ENCODE measurements around the gene DNAJC15.
"Not testable (repeated sequence)": the region's sequence is repeated elsewhere in the genome, so short reads cannot be mapped to it uniquely, and the experiment has no call there.

Gene DNAJC15

DNA sequence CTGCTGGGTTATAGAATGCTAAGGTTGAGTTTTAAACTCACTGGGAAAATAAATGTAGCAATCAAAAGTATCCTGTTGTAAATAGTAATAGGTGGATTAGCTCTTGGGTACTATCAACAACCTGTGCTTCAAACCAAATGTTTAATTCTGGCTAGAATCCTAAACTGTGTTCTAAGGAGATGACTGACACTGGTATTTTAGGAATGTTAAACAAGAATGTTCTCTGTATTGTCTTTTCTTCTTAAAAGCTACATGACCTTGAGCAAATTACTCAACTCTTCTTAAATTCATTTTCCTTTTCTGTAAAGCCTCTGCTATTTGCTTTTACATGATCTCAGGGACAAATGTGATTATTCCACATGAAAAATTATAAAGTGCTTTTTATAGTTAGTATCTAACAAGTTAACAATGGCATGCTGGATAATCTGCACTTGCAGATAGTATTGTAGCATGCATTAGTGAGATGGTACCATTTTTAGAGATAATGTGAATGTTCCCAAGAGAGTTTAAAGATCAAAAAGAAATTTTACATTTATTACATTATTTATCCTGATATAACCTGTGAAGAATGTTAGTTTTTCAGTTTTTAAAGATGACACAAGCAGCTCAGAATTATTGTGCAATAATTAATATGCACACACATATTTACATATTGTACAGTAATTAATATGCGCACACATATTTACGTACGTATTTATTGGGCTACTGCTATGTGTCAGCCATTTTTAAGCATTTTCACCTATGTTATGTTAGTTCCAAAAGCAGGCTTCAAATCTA lies 17.7 kb upstream of the DNAJC15 start:
- no peak for DNase-seq

DNA sequence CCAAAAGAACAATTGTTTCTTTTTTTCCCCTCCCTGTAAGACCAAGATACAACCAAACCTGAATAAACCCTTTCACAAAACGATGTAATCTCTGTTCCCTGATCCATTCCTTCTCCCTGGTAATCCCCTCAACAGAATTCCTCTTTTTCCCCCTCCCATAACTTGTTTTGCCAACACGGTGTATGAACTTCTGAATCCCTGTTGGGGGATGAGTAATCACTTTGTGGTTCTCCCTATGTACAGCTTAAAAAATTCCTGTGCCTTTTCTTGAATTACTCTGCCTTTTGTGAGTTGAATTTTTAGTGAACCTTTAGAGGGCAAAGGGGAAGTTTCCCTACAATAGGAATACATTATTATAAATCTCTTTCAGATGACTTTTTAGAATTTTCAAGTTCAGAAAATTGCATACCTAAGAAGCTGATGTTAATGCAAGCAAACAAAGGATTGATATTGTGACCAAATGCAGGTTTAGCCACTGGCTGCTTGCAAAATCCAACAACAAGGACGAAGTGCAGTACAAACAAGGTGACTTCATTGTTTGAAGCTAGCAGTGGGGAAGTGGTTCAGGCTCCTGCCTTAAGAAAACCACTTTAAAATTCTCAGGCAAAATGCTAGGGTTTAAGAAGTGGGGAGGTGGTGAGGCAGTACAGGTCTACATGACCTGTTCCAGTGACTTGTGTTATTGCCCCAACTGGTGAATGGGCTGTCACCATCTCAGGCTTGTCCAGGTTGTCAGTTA lies 16.3 kb upstream of the DNAJC15 start:
- DNase-seq, result no peak

DNA sequence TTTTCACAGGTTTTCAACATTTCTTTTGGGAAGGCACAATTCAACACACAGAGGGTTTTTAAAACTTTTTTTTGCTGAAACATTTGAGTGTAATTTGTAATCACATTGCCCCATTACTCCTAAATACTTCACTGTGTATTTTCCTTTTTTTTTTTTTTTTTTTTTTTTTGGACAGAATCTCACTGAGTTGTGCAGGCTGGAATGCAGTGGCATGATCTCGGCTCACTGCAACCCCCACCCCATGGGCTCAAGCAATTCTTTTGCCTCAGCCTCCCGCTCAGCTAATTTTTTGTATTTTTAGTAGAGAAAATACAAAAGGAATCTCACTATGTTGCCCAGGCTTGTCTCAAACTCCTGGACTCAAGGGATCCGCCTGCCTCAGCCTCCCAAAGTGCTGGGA lies 14.8 kb upstream of the DNAJC15 start:
- no peak for DNase-seq

GRCh38 chr13:43009506-43009905 lies 13.9 kb upstream of the DNAJC15 start:
- no peak for DNase-seq

DNA sequence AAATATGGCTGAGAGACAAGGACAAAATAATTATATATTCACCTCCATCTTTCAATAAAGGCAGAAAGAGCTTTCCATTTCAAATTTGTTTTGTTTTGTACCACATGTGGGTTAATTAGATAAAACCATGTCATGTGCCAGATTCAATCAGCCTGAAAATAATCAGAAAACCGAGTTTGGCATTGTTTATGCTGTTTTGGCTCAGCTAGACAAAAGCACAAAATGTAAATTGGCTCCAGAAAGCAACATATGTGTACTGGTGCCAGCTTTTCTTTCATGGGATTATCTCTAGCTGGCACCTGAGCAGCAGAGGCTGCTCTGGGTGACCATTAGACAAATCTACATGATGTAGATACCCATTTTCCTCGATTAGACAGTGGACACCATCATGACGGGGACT lies 9.2 kb upstream of the DNAJC15 start:
- no peak for DNase-seq

- DNase-seq, result no peak
Observed at GRCh38 chr13:43016226-43016625, 7.2 kb upstream of the DNAJC15 start.

DNA sequence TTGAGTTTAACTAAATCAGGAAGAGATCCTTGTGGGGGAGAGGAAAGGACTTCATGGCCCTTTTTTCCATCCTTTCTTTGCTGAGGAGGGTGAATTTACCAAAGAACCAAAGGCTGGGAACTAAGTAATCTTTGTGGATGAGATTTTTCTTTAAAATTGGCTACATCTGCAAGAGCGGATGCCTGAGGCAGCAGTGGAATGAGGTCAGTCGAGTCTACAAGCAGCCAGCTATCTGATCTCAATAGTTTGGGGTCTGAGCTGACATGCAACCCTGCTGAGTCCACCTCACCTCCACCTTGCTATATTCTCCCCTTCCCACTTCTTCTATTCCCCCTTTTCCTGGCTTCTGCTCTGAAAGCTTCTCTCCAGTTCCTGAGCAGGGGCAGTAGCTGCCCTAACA lies 3.6 kb upstream of the DNAJC15 start:
- DNase-seq, result no peak

DNA sequence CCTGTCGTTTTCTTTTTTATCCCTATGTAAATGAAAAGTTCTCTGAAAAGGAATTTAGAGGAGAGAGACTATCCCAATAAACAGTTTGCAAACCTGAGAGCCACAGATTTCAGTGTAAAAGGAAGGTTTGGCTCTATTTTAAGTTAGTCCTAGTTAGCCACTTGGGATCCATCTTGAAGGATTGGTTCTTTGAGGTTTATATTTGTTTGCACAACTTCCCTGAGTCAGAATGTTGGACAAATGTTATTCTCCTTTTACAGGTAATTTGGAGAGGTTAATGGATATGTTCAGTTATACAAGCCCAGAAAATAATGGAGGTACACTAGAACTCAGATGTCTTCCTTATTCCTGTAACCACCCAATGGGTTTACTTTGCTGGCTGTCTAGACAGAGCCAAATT lies 2.6 kb upstream of the DNAJC15 start:
- no peak for DNase-seq

GRCh38 chr13:43021926-43022670 lies 1.3 kb upstream of the DNAJC15 start:
- DNase-seq, result no peak

DNA sequence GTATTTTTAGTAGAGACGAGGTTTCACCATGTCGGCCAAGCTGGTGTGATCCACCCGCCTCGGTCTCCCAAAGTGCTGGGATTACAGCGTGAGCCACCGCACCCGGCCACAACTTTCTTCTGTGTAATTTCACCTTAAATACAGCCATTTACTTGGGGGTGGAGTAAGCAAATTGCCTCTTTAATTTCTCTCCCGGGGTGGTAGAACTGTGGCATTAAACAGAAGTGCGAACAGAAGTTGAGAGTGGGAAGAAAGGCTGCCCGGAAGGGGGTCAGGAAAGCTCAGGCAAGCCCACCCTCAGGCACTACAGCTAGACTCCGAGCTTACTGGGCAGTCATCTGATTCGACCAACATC lies 475 bp upstream of the DNAJC15 start:
- no peak for DNase-seq

- no peak for DNase-seq
Observed at GRCh38 chr13:43026262-43026661, 2.9 kb downstream of the DNAJC15 start.

GRCh38 chr13:43030548-43030947 lies 7.2 kb downstream of the DNAJC15 start:
- no peak for DNase-seq

DNA sequence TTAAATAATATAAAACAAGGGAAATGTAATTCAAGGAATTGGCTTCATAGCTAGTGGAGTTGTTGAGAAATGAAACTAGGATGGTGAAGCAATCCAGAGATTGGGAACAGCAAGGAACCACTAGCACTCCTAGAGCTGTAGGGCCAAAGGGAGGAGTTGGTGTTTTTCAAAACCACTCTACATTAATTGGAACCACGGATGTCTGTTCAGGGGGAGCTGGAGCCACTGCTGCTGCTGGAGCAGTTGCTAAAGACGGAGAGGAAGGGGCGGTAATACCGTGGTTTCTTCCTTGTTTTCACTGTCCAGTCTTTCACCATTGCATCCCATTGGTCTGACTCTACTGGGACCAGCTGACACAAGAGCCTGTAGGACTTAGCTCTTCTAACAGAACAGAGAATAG lies 8.5 kb downstream of the DNAJC15 start:
- no peak for DNase-seq

DNA sequence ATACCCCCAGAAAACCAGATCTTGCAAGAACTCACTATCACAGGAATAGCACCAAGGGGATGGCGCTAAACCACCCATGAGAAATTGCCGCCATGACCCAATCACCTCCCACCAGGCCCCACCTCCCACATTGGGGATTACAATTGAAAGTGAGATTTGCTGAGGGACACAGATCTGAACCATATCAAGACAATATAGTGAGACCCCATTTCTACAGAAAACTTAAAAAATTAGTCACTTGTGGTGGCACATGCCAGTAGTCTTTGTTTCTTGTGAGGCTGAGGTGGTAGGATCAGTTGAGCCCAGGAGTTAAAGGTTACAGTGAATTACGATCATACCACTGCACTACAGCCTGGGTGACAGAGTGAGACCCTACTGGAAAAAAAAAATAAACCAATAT lies 9.7 kb downstream of the DNAJC15 start:
- no peak for DNase-seq

DNA sequence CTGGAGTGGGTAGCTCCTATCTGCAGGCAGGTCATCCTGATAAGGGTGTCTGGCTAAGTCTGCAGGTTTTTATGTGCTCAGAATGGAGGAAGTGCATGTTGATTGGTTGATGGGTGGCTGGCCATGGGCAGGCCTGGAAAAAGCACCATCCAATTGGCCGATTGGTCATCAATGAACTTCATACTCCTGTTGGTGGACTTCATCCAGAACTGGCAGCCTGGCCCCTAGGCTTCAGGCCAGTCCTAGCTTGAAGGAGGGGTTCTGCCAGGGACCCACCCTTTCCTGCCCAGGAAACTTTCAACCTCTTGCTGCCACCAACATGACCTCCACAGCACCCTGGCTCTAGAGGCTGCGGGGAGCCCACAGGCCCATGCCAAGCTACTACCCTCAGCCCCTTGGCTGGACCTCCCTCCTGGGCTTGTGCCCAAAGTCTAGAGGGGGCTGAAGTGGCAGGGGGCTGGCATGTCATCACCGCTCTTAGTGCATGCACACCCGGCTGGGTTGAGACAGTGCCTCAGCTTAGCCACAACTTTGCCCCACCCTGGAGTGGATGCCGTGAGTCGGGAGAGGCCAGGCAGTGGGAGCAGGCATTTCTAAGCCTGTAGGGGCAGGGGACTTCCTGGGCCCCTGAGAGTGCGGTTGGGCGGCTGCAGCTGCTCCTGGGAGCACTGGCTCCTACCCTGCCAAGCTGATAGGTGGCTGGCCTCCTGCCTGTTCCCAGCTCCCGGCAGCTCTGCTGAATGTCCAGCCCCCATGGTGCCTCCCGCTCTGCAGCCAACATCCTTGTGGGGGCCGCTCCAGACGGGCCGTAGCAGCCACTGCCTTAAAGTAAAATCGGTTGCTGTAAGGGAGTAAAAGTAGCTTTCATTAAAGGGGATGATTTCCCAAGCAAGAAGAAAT lies 13.2 kb downstream of the DNAJC15 start:
- no peak for DNase-seq

GRCh38 chr13:43039966-43040365 lies 16.6 kb downstream of the DNAJC15 start:
- no peak for DNase-seq

- not testable (repeated sequence) for DNase-seq
Observed at GRCh38 chr13:43040581-43041368, 17.4 kb downstream of the DNAJC15 start.

DNA sequence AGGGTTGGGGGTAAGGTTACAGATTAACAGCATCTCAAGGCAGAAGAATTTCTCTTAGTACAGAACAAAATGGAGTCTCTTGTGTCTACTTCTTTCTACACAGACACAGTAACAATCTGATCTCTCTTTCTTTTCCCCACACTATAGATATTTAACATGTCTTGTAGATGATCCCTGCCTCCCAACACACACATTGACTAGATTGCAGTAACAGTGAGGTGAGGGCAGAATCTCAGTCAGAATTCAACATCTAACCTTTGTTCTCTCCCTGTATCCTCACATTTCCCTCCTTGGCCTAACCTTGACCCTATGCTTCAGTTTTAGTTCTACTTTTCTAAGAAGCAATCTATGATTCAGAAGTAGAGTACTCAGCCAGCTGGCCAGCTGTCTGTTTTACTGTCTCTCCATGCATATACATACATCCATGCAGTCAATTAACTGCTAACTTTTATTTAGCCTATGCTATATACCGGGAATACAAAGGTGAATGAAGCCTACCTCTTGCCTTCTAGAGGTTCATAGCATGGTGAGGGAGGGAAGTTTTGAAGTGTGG lies 18.1 kb downstream of the DNAJC15 start:
- no peak for DNase-seq

DNA sequence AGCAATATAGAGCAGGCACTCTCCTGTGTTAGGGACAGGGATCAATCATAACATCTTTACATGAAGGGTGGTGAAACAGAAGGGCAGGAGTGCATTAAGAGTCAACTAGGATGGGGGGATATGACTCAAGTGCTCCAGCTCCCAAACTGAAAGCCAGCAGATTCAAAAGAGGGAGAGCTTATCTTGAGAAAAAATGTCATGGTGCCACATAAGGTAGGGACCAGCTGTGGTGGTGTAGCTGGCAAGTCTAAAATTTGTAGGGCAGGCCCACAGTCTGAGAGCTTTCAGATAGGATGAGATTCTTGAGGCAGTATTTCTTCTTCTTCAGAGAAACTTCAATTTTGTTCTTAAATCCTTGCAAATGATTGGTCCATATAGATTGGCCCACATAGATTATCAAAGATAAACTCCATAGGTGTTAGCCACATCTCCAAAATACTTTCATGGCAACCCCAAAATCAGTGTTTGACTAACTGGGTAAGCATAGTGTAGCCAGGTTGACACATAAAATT lies 19.1 kb downstream of the DNAJC15 start:
- no peak for DNase-seq

DNA sequence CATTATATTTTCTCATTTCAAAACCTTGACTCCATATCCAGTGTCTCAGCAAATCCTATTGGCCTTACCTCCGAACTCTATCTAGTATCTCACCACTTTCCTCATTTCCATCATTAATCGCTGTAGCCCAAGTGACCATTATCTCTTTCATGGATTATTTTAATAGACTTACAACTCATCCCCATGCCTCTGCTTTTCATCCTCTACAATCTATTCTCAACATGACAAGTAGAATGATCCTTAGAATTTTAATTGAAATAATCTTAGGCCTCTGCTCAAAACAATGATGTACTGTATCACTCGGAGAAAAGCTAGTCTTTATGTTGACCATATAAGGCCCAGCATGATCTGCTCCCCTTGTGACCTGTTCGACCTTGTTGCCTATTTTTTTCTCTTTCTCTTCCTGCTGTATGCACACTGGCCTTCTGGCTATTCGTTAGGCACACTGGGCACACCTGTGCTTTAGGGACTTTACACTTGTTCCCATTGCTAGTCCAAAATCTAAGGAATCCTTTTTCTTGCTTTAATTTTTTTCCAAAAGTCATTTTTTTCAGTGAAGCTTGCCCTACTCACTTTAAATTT lies 21.4 kb downstream of the DNAJC15 start:
- no peak for DNase-seq

- not testable (repeated sequence) for DNase-seq
Observed at GRCh38 chr13:43045302-43045773, 22.0 kb downstream of the DNAJC15 start.

Measured in amniotic stem cell (primary cell).